CD4-positive, alpha-beta T cell treated with Interleukin-15 for 1 hour (primary cell): ENCODE measurements around the gene PHKG2.
A peak's percentile ranks its signal among the peaks of the same experiment; 100 is the strongest.
"Not testable (repeated sequence)": the region's sequence is repeated elsewhere in the genome, so short reads cannot be mapped to it uniquely, and the experiment has no call there.

Source experiments
- DNase-seq: peaks from one replicate; pipeline ENCODE4 v3.0.0-alpha.2; 2020

Gene PHKG2

GRCh38 chr16:30747799-30748633, at the start of gene PHKG2:
Gene PHKG2, plus strand, starts transcription at chr16:30748425. Its CDS starts 396 bp downstream, at chr16:30748821.
- peak; percentile 97 for DNase-seq

GRCh38 chr16:30698816-30699614, 49.2 kb upstream of the PHKG2 start, which contains the start of gene SRCAP:
Gene SRCAP, plus strand, starts transcription at chr16:30699171. Its CDS starts 1,654 bp downstream, at chr16:30700825.
- DNase-seq: peak; percentile 85

- DNase-seq: no peak
These were observed 48.6 kb upstream of the PHKG2 start for GRCh38 chr16:30699615-30700099.

GRCh38 chr16:30700491-30700890, 47.7 kb upstream of the PHKG2 start:
- no peak for DNase-seq

- DNase-seq: no peak
These were observed 47.3 kb upstream of the PHKG2 start for GRCh38 chr16:30700971-30701370.

- DNase-seq: not testable (repeated sequence)
These were observed 45.2 kb upstream of the PHKG2 start for GRCh38 chr16:30703071-30703470.

- no peak for DNase-seq
These were observed 44.3 kb upstream of the PHKG2 start for GRCh38 chr16:30703971-30704370.

- DNase-seq: no peak
These were observed 42.2 kb upstream of the PHKG2 start for GRCh38 chr16:30706046-30706445.

- no peak for DNase-seq
These were observed 37.3 kb upstream of the PHKG2 start for GRCh38 chr16:30710971-30711370.

- no peak for DNase-seq
These were observed 36.5 kb upstream of the PHKG2 start for GRCh38 chr16:30711712-30712111.

- DNase-seq: peak; percentile 57
These were observed 32.3 kb upstream of the PHKG2 start for GRCh38 chr16:30715750-30716445.

GRCh38 chr16:30720086-30720485, 28.1 kb upstream of the PHKG2 start:
- DNase-seq: no peak

GRCh38 chr16:30720694-30721093, 27.5 kb upstream of the PHKG2 start:
- no peak for DNase-seq

GRCh38 chr16:30721167-30721566, 27.1 kb upstream of the PHKG2 start:
- DNase-seq: no peak

GRCh38 chr16:30721606-30722005, 26.6 kb upstream of the PHKG2 start:
- DNase-seq: no peak

- no peak for DNase-seq
These were observed 25.8 kb upstream of the PHKG2 start for GRCh38 chr16:30722443-30722842.

- no peak for DNase-seq
These were observed 25.3 kb upstream of the PHKG2 start for GRCh38 chr16:30722916-30723315.

- DNase-seq: no peak
These were observed 24.4 kb upstream of the PHKG2 start for GRCh38 chr16:30723725-30724355.

- peak; percentile 49 for DNase-seq
These were observed 23.4 kb upstream of the PHKG2 start for GRCh38 chr16:30724641-30725417.

- DNase-seq: no peak
These were observed 22.8 kb upstream of the PHKG2 start for GRCh38 chr16:30725418-30725792.

- no peak for DNase-seq
These were observed 19.9 kb upstream of the PHKG2 start for GRCh38 chr16:30728321-30728720.
